Body of pancreas (tissue), 4 donors: Measurements from ENCODE around the gene CMTM3. TPM values are rescaled to one million over a fixed set of nuclear protein-coding genes. Genes with fewer than 3 reads are reported as not detected.
A peak's percentile ranks its signal among the peaks of the same experiment; 100 is the strongest.

Experiments
- ATAC-seq: fragments of 150-250 bp; one replicate; pipeline ENCODE4 v1.9.1; 2016
- DNase-seq, 4 donors: peaks; one replicate each; pipeline ENCODE4 v3.0.0-alpha.2; 2019
- H3K27ac ChIP-seq, 4 donors: fragments of 200-600 bp; sonication (generic); 1 replicate in 3 of 4; 2 replicates in 1 of 4; pipeline versions ENCODE4 v1.5.1 to v1.6.1; 2016 to 2019; ENCODE audit warnings: mild to moderate bottlenecking in 1 of 4, mixed read lengths in 1 of 4, moderate library complexity in 1 of 4
- H3K27me3 ChIP-seq, 2 donors: fragments of 200-600 bp; sonication (generic); one replicate each; pipeline ENCODE4 v1.6.0; 2016; ENCODE audit warnings: mild to moderate bottlenecking in 1 of 2
- H3K36me3 ChIP-seq, 2 donors: fragments of 200-600 bp; sonication (generic); replicated peaks in 1 of 2; 2 replicates each; pipeline ENCODE4 v1.5.1; 2016; ENCODE audit warnings: low read depth in 2 of 2; ENCODE audit not compliant: insufficient read depth in 1 of 2
- H3K4me1 ChIP-seq: fragments of 200-600 bp; sonication (generic); one replicate; pipeline ENCODE4 v1.6.0; 2016
- H3K4me3 ChIP-seq, 2 donors: fragments of 200-600 bp; sonication (generic); 1 replicate in 1 of 2; 2 replicates in 1 of 2; pipeline ENCODE4 v1.5.1; 2016 to 2019
- H3K9me3 ChIP-seq, 3 donors: fragments of 200-600 bp; sonication (generic); 1 replicate in 2 of 3; 2 replicates in 1 of 3; pipeline ENCODE4 v1.5.1; 2016
- POLR2A ChIP-seq, 3 donors: fragments of 450-650 bp; IDR thresholded peaks; one replicate each; pipeline ENCODE4 v1.6.1; 2016; ENCODE audit warnings: antibody characterized with exemption in 3 of 3, mild to moderate bottlenecking in 2 of 3
- WGBS, 2 donors: methylation state at CpG; one replicate each; pipeline ENCODE4 v1.1.5; 2017; 5-methylcytosine and 5-hydroxymethylcytosine counted together
- intact Hi-C: fragments of 100-400 bp; cut with DNase I; formaldehyde crosslinking; loops from one replicate; pipeline ENCODE4 v1.15.1; 2023
- total RNA-seq, 2 donors: library from RNA; depleted of rRNA; stranded (reverse); fragments of >200 nt; gene quantifications; one replicate each; pipeline ENCODE4 v1.1.0, GENCODE V29; 2016
- TF ChIP-seq, protein P1 (sequence below), 7 experiments: fragments of 450-650 bp in 4 of 7; fragments of 200-600 bp in 3 of 7; sonication (generic) in 3 of 7; IDR thresholded peaks; one replicate each; pipeline ENCODE4 v1.5.1; 2016 to 2019; ENCODE audit warnings: antibody characterized with exemption in 7 of 7

The CMTM3 gene
- total RNA-seq, 2 donors from 2014 or later, result 4.3 to 6.0 TPM

DNA sequence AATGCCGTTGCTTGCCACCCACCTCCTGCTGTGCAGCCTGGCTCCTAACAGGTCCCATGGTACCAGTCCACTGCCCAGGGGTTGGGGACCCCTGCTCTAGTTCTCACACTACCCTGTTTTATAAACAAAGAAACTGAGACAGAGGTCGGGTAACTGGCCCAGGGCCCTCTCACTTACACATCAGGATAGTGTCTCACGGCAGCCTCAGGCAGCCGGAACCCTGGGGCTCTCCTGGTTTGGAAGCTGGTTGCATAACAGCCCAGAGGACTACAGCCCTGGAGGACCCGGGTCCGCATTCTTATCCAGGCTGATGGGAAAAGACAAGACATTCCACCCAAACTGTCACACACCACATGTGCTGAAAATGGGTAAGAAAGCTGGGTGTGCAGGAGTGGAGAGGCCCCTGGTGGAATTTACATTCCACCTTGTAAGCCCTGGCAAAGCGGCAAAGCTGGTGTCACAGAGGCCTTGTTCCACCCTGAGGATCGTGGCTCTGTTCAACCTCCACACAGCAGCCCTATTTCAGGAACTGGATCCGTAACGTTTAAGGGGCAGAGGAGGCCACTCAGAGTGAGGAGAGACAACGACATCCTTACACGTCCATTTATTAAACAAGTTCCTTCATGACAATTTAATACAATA lies 9.8 kb downstream of the CMTM3 start:
- H3K36me3 ChIP-seq, result peaks cover 0 to 3% of the 10 kb centered on the region in 2 donors
- no peaks in the 10 kb centered on the region for H3K9me3 ChIP-seq
- H3K4me3 ChIP-seq, result no peak overlapping the region
- ATAC-seq, result no peak
- H3K27me3 ChIP-seq, result no peaks in the 10 kb centered on the region
- DNase-seq, result no peak
- peaks cover 19% of the 10 kb centered on the region for H3K4me1 ChIP-seq
- intact Hi-C loops, result no loop called here
- 89 to 92% methylated on average over 11 to 12 of the region's 12 CpGs for WGBS, 2 donors
- TF ChIP-seq, protein P1, sequence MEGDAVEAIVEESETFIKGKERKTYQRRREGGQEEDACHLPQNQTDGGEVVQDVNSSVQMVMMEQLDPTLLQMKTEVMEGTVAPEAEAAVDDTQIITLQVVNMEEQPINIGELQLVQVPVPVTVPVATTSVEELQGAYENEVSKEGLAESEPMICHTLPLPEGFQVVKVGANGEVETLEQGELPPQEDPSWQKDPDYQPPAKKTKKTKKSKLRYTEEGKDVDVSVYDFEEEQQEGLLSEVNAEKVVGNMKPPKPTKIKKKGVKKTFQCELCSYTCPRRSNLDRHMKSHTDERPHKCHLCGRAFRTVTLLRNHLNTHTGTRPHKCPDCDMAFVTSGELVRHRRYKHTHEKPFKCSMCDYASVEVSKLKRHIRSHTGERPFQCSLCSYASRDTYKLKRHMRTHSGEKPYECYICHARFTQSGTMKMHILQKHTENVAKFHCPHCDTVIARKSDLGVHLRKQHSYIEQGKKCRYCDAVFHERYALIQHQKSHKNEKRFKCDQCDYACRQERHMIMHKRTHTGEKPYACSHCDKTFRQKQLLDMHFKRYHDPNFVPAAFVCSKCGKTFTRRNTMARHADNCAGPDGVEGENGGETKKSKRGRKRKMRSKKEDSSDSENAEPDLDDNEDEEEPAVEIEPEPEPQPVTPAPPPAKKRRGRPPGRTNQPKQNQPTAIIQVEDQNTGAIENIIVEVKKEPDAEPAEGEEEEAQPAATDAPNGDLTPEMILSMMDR (IDR thresholded peaks at IDR 0.05), result no peak
- no peak for TF ChIP-seq POLR2A (IDR thresholded peaks at IDR 0.05)
- no peak overlapping the region for H3K27ac ChIP-seq

DNA sequence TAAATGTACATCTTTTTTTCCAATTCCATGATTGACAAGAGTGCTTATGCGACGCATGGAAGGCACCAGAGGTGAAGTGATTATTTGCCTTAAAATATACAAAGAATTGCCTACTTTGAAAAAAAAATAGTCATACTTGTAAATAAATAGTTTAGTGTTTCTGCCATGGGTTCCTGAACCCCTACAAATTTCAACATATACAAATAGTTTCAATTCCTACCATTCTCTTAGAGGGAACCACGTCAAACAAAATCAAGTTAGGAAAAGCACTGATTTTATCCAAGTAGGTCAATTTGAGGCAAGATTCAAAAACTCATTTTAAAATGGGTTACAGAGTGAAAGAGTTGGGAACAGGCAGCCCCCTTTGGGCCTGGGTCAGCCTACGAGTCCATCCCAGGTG lies 11.7 kb downstream of the CMTM3 start:
- Histone ChIP-seq H3K27ac (no peak overlapping the region), H3K4me1 (peaks cover 19% of the 10 kb centered on the region), H3K4me3 (no peak overlapping the region), H3K36me3 (peaks cover 0 to 3% of the 10 kb centered on the region in 2 donors), H3K9me3 (no peaks in the 10 kb centered on the region), H3K27me3 (no peaks in the 10 kb centered on the region)
- intact Hi-C loops, result no loop called here
- DNase-seq (no peak), ATAC-seq (no peak)
- 88 to 91% methylated on average over 4 of the region's 4 CpGs for WGBS, 2 donors
- TF ChIP-seq POLR2A (IDR thresholded peaks at IDR 0.05), result no peak
- TF ChIP-seq, protein P1 (IDR thresholded peaks at IDR 0.05), result no peak

DNA sequence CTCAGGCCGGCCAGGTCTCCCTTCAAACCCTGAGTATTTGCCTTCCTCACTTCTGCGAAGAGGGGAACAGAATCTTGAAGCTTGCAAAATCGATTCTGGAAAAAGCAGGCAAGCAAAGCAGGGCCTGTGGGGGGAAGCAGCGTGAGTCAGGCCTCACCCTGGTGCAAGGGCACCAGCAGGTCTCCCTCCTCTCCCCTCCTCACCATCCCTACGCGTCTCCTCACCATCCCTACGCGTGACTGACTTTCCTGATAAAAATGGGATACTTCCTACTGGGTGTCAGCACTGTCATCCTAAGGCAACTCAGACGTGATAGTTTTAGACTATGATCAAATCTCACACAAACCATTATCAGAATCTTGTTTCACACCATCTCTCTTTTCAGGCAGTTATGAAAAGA lies 12.1 kb downstream of the CMTM3 start:
- H3K27ac ChIP-seq, result no peak overlapping the region
- intact Hi-C loops, result no loop called here
- peaks cover 0 to 4% of the 10 kb centered on the region in 2 donors for H3K36me3 ChIP-seq
- H3K9me3 ChIP-seq, result no peaks in the 10 kb centered on the region
- TF ChIP-seq, protein P1 (IDR thresholded peaks at IDR 0.05), result no peak
- TF ChIP-seq POLR2A (IDR thresholded peaks at IDR 0.05), result no peak
- DNase-seq (no peak), ATAC-seq (no peak)
- H3K4me3 ChIP-seq, result no peak overlapping the region
- 74 to 81% methylated on average over 9 of the region's 9 CpGs for WGBS, 2 donors
- H3K4me1 ChIP-seq, result peaks cover 19% of the 10 kb centered on the region
- no peaks in the 10 kb centered on the region for H3K27me3 ChIP-seq

DNA sequence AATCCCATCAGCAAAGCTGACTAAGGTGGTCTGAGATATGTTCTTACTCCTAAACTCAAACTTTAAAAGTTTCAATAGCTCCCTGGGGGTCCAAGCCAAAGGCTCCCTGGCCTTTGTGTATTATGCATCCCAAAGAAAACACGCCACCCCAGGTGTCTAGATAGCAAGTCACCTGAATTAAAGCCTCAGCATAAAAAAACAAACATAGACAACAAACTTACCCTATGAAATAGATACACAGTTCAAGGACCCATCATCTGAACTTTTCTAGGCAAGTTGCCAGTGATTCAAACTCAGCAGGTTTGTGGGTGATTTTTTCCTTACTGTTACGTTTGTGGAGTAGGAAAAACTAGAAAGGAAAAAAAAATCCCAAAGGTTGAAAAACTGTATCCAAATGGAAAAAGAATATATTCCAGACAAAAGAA lies 12.5 kb downstream of the CMTM3 start:
- Histone ChIP-seq H3K36me3 (peaks cover 0 to 7% of the 10 kb centered on the region in 2 donors), H3K27ac (no peak overlapping the region), H3K9me3 (no peaks in the 10 kb centered on the region), H3K4me3 (no peak overlapping the region), H3K27me3 (no peaks in the 10 kb centered on the region), H3K4me1 (peaks cover 16% of the 10 kb centered on the region)
- WGBS, 2 donors, result 36 to 53% methylated on average over 2 of the region's 2 CpGs
- TF ChIP-seq POLR2A (IDR thresholded peaks at IDR 0.05), result no peak
- TF ChIP-seq, protein P1 (IDR thresholded peaks at IDR 0.05), result no peak
- ATAC-seq, result no peak
- intact Hi-C loops, result no loop called here
- DNase-seq, result no peak

DNA sequence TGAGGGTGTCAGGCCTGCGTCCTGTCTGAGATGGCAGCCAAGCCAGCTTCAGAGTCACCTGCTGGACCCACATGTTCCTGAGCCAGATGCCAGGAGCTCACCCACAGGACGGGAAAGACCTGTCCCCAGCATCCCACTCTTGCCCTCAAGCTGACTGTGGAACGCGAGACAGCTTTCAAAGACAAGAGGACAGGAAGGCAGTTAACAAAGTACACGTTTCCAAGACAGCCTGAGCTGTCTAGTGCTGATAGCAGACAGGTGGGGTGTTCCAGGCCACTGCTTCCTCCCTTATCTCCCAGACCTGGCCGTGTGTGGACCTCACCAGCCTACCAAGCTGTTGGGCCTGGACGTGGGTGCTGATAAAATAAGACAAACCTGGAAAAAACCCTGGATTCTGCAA lies 13.2 kb downstream of the CMTM3 start:
- ATAC-seq (peak; percentile 18), DNase-seq (no peak)
- Histone ChIP-seq H3K27ac (peak overlapping the region in 1 of 4 donors; percentile 25), H3K36me3 (peaks cover 0 to 7% of the 10 kb centered on the region in 2 donors), H3K27me3 (no peaks in the 10 kb centered on the region), H3K9me3 (no peaks in the 10 kb centered on the region), H3K4me3 (no peak overlapping the region), H3K4me1 (peaks cover 9% of the 10 kb centered on the region)
- intact Hi-C loops, result no loop called here
- 39 to 40% methylated on average over 5 to 7 of the region's 7 CpGs for WGBS, 2 donors
- TF ChIP-seq, protein P1 (IDR thresholded peaks at IDR 0.05), result no peak
- TF ChIP-seq POLR2A (IDR thresholded peaks at IDR 0.05), result no peak
